ENCODE results near the gene KRTAP19-5. TPM values are rescaled to one million over a fixed set of nuclear protein-coding genes. Genes with fewer than 3 reads are reported as not detected.

KRTAP19-5 gene
- total and polyA plus RNA-seq, 4 experiments from 2014 or later: not detected

- CTCF ChIA-PET (ENCODE audit: partially characterized antibody): no interaction called here
- H3K4me1 Mint-ChIP-seq: no peaks in the 10 kb centered on the region
- H3K27me3 Mint-ChIP-seq: peaks cover 0 to 6% of the 10 kb centered on the region in 2 donors
- Histone ChIP-seq H3K27me3 (ENCODE audit: insufficient read depth, low read length) (no peaks in the 10 kb centered on the region), H3K36me3 (ENCODE audit: insufficient read depth, low read length) (no peaks in the 10 kb centered on the region), H3K4me3 (ENCODE audit: low read length in 2 of 2) (no peak overlapping the region), H3K9me3 (ENCODE audit: control insufficient read depth in 1 of 2, low read length in 2 of 2) (no peaks in the 10 kb centered on the region), H3K4me1 (ENCODE audit: insufficient read depth, low read length) (no peaks in the 10 kb centered on the region), H3K27ac (ENCODE audit: low read depth, low read length) (no peak overlapping the region)
- H3K9me3 Mint-ChIP-seq: peaks cover 0 to 2% (median 0%) of the 10 kb centered on the region in 8 donors
- H3K27ac Mint-ChIP-seq: no peak overlapping the region
- POLR2A ChIA-PET (ENCODE audit: partially characterized antibody): no interaction called here
- no peak for DNase-seq
- H3K36me3 Mint-ChIP-seq: no peaks in the 10 kb centered on the region
- H3K4me3 Mint-ChIP-seq: no peak overlapping the region
- intact Hi-C loops (cut with micrococcal nuclease): no loop called here
These were observed 38.2 kb downstream of the KRTAP19-5 start for GRCh38 chr21:30463713-30464112.

Other genes with a start within 250 kb of the KRTAP19-5 start
- gene KRTAP24-1, start 219.2 kb downstream of the KRTAP19-5 start, total RNA-seq: not detected
- gene KRTAP24-1, start 219.2 kb downstream of the KRTAP19-5 start, polyA plus RNA-seq: not detected
- gene KRTAP25-1, start 212.6 kb downstream of the KRTAP19-5 start, total RNA-seq: not detected
- not detected for gene KRTAP25-1, start 212.6 kb downstream of the KRTAP19-5 start, polyA plus RNA-seq
- not detected for gene KRTAP26-1, start 181.8 kb downstream of the KRTAP19-5 start, total RNA-seq
- not detected for gene KRTAP26-1, start 181.8 kb downstream of the KRTAP19-5 start, polyA plus RNA-seq
- not detected for gene KRTAP27-1, start 164.4 kb downstream of the KRTAP19-5 start, total RNA-seq
- gene KRTAP27-1, start 164.4 kb downstream of the KRTAP19-5 start, polyA plus RNA-seq: not detected
- not detected for gene KRTAP23-1, start 153.5 kb downstream of the KRTAP19-5 start, total RNA-seq
- gene KRTAP23-1, start 153.5 kb downstream of the KRTAP19-5 start, polyA plus RNA-seq: not detected
- not detected for gene KRTAP13-2, start 129.9 kb downstream of the KRTAP19-5 start, total RNA-seq
- gene KRTAP13-2, start 129.9 kb downstream of the KRTAP19-5 start, polyA plus RNA-seq: not detected
- gene KRTAP13-1, start 106.1 kb downstream of the KRTAP19-5 start, total RNA-seq: not detected
- gene KRTAP13-1, start 106.1 kb downstream of the KRTAP19-5 start, polyA plus RNA-seq: not detected
- gene KRTAP13-3, start 76.2 kb downstream of the KRTAP19-5 start, total RNA-seq: not detected
- gene KRTAP13-3, start 76.2 kb downstream of the KRTAP19-5 start, polyA plus RNA-seq: not detected
- not detected for gene KRTAP13-4, start 71.9 kb downstream of the KRTAP19-5 start, total RNA-seq
- not detected for gene KRTAP13-4, start 71.9 kb downstream of the KRTAP19-5 start, polyA plus RNA-seq
- gene KRTAP15-1, start 61.9 kb downstream of the KRTAP19-5 start, total RNA-seq: not detected
- gene KRTAP15-1, start 61.9 kb downstream of the KRTAP19-5 start, polyA plus RNA-seq: not detected
- not detected for gene KRTAP19-1, start 21.8 kb downstream of the KRTAP19-5 start, total RNA-seq
- gene KRTAP19-1, start 21.8 kb downstream of the KRTAP19-5 start, polyA plus RNA-seq: not detected
- gene KRTAP19-2, start 14.7 kb downstream of the KRTAP19-5 start, total RNA-seq: not detected
- gene KRTAP19-2, start 14.7 kb downstream of the KRTAP19-5 start, polyA plus RNA-seq: not detected
- gene KRTAP19-3, start 10.1 kb downstream of the KRTAP19-5 start, total RNA-seq: not detected
- gene KRTAP19-3, start 10.1 kb downstream of the KRTAP19-5 start, polyA plus RNA-seq: not detected
- not detected for gene KRTAP19-4, start 5.0 kb downstream of the KRTAP19-5 start, total RNA-seq
- not detected for gene KRTAP19-4, start 5.0 kb downstream of the KRTAP19-5 start, polyA plus RNA-seq
- gene KRTAP19-6, start 39.7 kb upstream of the KRTAP19-5 start, total RNA-seq: not detected
- not detected for gene KRTAP19-6, start 39.7 kb upstream of the KRTAP19-5 start, polyA plus RNA-seq
- gene KRTAP19-7, start 59.2 kb upstream of the KRTAP19-5 start, total RNA-seq: not detected
- not detected for gene KRTAP19-7, start 59.2 kb upstream of the KRTAP19-5 start, polyA plus RNA-seq
- gene KRTAP22-2, start 88.3 kb upstream of the KRTAP19-5 start, total RNA-seq: not detected
- gene KRTAP22-2, start 88.3 kb upstream of the KRTAP19-5 start, polyA plus RNA-seq: not detected
- gene KRTAP6-3, start 90.3 kb upstream of the KRTAP19-5 start, total RNA-seq: not detected
- not detected for gene KRTAP6-3, start 90.3 kb upstream of the KRTAP19-5 start, polyA plus RNA-seq
- not detected for gene KRTAP6-2, start 96.8 kb upstream of the KRTAP19-5 start, total RNA-seq
- gene KRTAP6-2, start 96.8 kb upstream of the KRTAP19-5 start, polyA plus RNA-seq: not detected
- not detected for gene KRTAP22-1, start 98.9 kb upstream of the KRTAP19-5 start, total RNA-seq
- gene KRTAP22-1, start 98.9 kb upstream of the KRTAP19-5 start, polyA plus RNA-seq: not detected
- gene KRTAP6-1, start 111.8 kb upstream of the KRTAP19-5 start, total RNA-seq: not detected
- not detected for gene KRTAP6-1, start 111.8 kb upstream of the KRTAP19-5 start, polyA plus RNA-seq
- gene KRTAP20-1, start 114.3 kb upstream of the KRTAP19-5 start, total RNA-seq: not detected
- not detected for gene KRTAP20-1, start 114.3 kb upstream of the KRTAP19-5 start, polyA plus RNA-seq
- gene KRTAP20-4, start 118.5 kb upstream of the KRTAP19-5 start, total RNA-seq: not detected
- gene KRTAP20-4, start 118.5 kb upstream of the KRTAP19-5 start, polyA plus RNA-seq: not detected
- gene KRTAP20-2, start 133.1 kb upstream of the KRTAP19-5 start, total RNA-seq: not detected
- not detected for gene KRTAP20-2, start 133.1 kb upstream of the KRTAP19-5 start, polyA plus RNA-seq
- gene KRTAP20-3, start 140.7 kb upstream of the KRTAP19-5 start, total RNA-seq: not detected
- not detected for gene KRTAP20-3, start 140.7 kb upstream of the KRTAP19-5 start, polyA plus RNA-seq
- gene KRTAP21-3, start 216.6 kb upstream of the KRTAP19-5 start, total RNA-seq: not detected
- gene KRTAP21-3, start 216.6 kb upstream of the KRTAP19-5 start, polyA plus RNA-seq: not detected
- not detected for gene KRTAP21-2, start 245.1 kb upstream of the KRTAP19-5 start, total RNA-seq
- not detected for gene KRTAP21-2, start 245.1 kb upstream of the KRTAP19-5 start, polyA plus RNA-seq

Measured in CD4-positive, alpha-beta memory T cell (primary cell).